DLD1 (cell line): Measurements from ENCODE around the gene SPATA6L.
"Not testable (repeated sequence)": the region's sequence is repeated elsewhere in the genome, so short reads cannot be mapped to it uniquely, and the experiment has no call there.

Experiments used
- in situ Hi-C: cut with HindIII; loops from 2 replicates; pipeline ENCODE4 v1.10.0; 2017; ENCODE audit warnings: low sequenced_read_pairs

The SPATA6L gene

DNA sequence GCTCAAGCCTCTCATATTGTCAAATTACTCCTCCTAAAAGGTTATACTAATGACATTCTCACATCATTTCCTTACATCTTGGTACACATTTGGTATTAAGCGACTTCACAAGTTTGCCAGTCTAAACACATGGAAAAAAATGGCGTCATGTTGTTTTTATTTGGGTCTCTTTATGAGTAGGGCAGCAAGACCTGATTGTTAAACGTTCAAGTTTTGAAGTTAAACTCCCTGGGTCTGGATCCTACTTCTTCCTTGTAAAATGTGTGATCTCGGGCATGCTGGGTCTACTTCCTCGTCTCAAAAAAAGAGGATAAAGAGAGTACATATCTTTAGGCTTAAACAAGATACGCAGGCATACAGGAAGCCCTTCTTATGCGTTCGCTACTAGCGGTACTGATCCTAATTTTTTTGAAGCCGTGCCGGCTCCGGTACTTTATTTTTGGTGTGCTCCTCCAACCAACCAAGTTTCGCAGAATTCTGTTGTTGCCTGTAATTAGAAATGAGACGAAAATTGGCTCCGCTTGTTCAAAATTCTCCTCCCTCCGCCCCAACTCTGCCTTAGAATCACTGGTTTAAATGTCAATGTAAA is 12.5 kb upstream of the SPATA6L start:
- in situ Hi-C loops = no loop called here

DNA sequence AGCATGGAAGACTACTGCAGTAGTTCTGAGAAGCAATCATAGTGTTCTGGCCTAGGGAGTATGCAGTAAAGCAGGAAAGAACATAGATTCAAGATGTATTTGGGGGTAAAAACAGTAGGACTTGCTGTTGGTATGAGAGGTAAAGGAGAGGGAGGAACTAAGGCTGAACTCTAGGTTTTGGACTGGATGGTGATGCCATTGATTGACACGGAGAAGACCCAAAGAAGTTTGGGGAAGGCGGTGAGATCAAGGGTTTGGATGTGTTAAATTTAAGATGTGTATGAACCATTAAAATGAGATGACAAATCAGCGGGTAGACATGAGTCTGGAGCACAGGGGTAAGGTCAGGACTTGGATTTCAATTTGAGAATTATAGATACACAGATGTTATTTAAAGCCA is 11.1 kb upstream of the SPATA6L start:
- in situ Hi-C loops = no loop called here

DNA sequence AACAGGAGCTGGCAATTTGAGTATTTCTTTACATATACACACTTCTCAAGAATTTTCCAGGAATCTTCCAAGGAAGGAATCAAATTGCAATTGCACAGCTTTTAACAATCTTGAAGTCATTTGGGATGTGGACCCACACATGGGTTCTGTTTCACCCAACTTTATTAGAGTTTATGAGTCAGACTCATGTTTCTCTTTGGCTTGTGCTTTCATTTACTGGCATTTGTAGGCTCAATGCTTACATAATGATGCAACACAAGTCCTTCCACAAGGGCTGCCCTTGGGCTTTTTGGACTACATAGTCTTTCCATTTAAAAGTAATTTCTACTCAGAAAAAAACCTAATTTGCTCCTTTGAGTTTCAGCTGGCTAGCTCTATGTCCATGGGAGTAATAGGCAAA is 8.5 kb upstream of the SPATA6L start:
- in situ Hi-C loops = no loop called here

DNA sequence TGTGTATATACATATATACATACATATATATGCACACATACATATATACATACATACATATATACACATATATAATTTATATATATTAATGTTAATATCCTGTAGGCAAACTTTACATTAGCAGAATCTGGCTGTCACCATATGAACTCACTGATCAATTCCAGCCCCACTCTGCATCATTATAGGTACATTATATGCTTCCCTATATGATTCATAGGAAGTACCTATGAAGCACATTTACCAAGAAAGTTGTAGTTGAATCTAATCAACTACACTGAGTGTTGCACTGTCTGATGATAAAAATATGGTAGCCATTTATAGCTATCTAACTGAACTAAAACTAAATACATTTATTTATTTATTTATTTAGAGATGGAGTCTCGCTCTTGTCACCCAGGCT is 5.5 kb upstream of the SPATA6L start:
- in situ Hi-C loops = no loop called here

DNA sequence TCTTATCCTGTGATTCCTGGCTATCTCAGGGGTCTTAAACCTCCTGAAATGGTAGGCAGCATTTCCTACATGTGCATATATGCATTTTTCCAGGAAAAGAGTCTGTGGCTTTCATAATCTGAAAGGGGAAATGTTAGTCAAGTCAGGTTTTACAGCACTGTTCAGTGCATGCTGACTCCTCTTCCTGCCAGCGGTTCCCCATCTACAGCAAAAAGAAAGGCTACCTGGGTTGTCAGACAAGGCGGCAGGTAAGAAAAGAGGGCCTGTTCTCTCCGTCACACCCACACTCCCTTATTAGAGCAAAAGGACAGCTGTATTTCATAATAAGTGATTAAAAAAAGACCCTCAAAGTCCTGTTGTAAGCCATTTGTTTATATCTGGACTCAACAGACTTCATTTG is 4.3 kb upstream of the SPATA6L start:
- in situ Hi-C loops = no loop called here

DNA sequence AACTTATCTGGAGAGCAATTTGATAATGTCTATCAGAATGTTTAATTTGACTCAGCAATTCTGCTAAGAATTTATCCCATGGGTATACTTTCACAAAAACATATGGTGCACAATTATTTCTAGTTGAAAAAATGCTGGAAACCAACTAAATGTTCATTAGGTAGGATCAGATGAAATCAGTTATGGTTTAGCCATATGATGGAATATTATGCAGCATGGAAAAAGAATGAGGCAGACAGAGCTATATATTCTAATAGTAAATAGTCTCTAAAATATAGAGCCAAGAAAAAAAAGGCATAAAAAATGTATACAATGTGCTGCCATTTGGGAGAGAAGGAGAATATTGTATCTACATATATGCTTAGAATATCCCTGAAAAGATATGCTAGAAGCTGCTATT is 3.6 kb upstream of the SPATA6L start:
- in situ Hi-C loops = no loop called here

DNA sequence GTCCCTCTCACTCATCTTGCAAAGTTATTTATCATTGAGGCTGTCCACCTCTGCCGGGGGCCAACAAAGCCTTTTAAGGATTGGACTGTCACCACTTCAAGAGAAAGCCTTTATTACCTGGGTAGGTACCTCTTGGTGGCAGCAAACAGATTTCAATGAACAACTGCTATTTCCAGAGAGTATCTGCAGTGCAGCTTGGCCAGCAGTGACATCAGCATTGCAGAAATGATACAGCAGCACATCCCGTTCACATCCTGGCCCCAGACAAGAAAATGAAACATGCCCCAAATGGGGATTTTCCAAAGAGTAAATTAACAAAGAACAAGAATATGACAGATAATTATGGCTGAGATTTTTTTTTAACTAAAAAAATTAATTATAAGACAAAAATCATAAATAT is 2.3 kb upstream of the SPATA6L start:
- in situ Hi-C loops = no loop called here

DNA sequence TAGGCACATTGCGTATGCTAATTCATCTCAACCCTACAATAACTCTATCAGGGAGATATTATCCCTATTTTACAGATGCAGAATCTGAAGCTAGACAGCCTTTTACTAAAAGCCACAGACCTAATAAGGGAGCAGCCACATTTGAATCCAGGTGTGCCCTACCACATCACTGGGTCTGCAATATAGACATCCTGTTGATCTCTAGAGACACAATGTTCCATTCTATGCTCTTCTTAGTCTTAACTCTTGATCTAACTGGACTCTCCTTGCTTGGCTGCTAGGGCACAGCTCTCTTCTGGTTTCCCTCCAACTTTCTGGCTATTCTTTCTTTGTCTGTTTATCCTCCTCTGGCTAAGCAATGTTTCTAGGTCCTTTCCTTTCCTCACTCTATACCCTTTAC is 1.4 kb upstream of the SPATA6L start:
- in situ Hi-C loops = no loop called here

DNA sequence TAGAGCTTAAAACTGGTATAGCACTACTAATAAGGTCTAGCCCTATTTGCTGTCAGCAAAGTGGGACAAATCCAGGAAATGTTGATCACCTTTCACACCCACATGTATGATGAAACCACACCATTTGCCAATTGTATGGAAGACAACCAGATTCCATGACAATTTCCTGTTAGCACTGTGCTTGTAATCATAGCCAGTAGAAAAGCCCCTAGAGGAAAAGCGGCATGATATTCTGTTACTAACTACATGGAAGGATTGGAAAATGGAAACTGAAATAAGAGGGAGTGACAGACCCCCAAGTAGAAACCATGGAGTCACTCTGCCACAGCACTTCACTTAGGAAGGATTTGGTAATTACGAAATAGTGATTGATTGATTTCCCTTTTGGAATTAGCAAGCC is 923 bp downstream of the SPATA6L start:
- in situ Hi-C loops = no loop called here

DNA sequence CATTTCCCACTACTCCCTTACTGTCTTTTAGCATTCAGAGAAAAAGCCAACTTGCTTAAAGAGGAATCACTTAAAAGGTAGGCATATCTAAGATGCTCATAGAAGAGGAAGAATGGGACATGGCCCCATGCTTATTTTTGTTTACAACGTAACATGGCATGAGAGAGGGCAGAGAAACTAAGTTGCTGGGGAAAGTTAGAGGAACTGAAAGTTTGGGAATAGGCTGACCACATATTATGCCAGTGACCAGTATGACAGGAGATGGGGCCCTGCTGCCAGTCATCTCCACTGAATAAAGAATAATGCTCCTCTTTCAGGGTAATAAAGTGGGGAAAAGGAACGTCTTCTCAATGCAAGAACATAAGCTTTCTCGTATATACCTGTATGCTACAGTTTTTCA is 2.3 kb downstream of the SPATA6L start:
- in situ Hi-C loops = no loop called here

DNA sequence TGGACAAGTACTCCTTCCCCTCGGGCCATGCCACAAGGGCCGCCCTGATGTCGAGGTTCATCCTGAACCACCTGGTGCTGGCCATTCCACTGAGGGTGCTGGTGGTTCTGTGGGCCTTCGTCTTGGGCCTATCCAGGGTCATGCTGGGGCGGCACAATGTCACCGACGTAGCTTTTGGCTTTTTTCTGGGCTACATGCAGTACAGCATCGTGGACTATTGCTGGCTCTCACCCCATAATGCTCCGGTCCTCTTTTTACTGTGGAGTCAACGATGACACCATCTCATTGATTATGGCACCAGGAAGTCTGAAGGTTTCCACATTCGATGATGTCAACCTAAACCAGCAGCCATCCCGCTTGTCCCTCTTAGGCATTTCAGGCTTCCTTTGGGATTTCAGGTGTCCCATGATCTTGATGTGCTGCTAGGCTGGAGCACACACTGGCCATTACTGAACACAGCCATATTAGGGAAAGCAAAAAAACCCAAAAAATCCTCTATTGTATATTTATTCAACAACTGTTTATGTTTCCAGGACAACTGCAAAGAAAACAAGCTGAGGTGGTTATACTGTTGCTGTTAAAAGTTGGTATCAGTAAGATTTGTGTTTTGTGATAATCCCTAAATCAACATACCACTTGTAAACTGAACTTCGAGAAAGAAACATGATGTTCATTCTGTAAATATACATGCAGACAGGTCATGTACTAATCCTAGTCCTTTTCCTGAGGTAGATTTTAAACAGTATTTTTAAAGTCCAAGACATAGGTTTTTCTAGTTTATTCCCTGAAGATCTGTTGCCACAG is 3.1 kb downstream of the SPATA6L start:
- in situ Hi-C loops = no loop called here

DNA sequence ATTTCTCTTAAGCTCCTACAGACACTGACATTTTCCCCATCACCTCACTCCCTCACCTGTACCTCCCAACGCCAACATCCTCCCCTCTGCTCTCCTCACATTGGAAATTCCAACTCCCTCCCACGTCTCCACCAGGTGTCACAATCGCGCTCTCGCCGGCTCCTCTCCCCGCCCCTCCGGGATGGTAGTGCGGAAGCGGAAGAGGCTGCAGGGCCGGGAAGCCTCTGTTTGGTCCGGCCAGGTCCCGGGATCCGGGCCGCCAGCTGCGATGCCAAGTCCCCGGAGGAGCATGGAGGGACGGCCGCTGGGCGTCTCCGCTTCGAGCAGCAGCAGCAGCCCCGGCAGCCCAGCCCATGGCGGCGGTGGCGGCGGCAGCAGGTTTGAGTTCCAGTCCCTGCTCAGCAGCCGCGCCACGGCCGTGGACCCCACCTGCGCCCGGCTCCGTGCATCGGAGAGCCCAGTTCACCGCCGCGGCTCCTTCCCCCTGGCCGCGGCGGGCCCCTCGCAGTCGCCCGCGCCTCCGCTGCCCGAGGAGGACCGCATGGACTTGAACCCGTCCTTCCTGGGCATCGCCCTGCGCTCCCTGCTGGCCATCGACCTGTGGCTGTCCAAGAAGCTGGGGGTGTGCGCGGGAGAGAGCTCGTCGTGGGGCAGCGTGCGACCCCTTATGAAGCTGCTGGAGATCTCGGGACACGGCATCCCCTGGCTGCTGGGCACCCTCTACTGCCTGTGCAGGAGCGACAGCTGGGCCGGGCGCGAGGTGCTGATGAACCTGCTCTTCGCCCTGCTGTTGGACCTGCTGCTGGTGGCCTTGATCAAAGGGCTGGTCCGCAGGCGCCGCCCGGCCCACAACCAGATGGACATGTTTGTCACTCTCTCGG is 3.9 kb downstream of the SPATA6L start, which contains the start of gene PLPP6:
PLPP6 (plus strand) TSS at position 187 of the 881 bp plus-strand sequence; CDS start at position 269, 82 bp downstream.
- in situ Hi-C loops = no loop called here

DNA sequence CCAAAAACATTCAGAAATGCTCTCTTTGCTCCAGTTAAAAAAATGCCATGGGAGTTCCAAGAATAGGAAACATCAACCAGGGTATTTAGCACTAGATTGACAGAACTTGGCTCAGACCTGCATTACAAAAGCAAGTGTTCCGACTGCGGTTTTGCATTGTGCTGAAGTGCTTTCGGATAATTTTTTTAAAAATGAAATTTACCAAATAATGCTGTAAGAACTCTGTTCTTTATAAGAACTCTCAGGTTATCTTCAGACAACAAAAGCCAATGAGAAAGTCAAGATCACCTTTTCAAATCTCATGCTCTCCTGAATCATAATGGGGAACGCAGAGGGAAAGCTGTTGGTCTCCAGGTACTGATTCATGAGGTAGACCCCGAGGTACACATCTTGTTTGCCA is 4.7 kb downstream of the SPATA6L start:
- in situ Hi-C loops = no loop called here

DNA sequence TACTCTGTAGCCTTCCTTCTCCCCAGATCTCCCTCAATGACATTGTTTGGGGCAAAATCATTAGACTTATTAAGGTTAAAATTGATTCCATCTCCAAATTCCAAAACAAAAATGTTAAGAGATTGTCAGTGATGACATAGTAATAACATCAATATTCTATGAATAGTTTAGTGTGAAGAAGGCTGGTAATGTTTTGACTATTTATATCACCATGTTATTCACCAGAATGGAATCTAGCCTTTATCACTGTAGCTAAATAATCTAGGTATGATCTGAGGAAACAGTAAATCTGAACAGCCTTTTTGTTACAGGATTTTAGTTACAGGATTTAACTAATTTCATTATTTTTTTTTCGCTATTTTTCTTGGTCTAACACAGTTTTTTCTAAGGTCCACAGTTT is 5.1 kb downstream of the SPATA6L start:
- in situ Hi-C loops = no loop called here

DNA sequence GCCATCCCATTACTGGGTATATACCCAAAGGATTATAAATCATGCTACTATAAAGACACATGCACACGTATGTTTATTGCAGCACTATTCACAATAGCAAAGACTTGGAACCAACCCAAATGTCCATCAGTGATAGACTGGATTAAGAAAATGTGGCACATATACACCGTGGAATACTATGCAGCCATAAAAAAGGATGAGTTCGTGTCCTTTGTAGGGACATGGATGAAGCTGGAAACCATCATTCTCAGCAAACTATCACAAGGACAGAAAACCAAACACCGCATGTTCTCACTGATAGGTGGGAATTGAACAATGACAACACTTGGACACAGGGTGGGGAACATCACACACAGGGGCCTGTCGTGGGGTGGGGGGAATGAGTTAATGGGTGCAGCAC is 5.6 kb downstream of the SPATA6L start:
- in situ Hi-C loops = not testable (repeated sequence)

DNA sequence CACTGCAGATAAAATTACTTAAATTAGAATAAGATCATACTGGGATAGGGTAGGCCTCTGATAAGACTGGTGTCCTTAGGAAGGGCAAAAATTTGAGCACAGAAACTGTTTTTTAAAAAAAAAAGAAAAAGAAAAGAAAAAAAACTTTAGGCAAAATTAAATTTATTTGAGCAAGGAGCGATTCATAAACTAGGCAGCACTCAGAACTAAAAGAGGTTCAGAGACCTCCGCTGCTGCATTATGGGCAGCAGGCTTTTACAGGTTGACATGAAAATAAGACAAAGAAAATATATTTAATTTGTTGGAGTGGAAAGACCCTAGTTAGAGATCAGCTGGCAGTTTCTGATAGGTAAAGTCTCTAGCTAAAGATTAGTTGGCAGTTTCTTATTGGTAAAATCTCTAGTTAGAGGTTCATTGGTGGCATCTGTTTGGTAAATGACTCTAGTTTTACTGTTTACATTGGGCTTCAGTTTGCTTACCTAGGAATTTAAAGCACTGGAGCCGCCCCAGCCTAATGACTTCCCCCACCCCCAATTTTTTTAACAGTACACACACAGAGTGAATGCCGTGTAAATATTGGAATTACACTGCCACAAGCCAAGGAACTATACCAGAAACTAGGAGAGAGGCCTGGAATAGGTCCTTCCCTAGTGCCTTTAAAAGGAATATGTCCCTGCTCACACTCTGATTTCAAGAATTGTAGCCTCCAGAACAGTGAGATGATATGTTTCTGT is 8.7 kb downstream of the SPATA6L start:
- in situ Hi-C loops = no loop called here

DNA sequence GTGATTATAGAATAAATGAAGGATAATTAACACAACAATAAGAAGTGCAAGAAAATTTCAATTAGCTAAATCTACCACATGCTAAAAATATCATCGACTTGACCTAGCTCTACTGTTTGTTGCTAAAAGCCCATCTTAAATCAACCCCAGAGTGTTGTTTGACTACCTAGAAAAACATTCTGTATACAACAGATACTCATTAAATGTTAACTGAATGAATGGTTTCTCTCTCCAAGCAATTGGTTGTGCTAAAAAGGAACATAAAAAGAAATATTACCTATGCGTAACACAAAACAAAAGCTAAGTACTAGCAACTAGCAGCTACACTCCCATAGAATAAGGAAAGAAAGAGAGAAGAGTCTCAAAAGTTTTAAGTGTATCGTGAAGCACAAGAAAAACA is 9.7 kb downstream of the SPATA6L start:
- in situ Hi-C loops = no loop called here

DNA sequence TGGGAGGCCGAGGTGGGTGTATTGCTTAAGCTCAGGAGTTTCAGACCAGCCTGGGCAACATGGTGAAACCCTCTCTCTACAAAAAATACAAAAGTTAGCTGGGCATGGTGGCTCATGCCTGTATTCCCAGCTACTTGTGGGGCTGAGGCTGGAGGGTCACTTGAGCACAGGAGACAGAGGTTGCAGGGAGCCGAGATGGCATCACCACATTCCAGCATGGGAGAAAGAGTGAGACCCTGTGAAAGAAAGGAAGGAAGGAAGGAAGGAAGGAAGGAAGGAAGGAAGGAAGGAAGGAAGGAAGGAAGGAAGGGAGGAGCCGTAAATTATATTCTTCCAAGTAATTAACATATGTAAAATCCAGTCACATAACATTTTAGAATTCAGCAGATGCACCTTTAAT is 10.1 kb downstream of the SPATA6L start:
- in situ Hi-C loops = not testable (repeated sequence)

DNA sequence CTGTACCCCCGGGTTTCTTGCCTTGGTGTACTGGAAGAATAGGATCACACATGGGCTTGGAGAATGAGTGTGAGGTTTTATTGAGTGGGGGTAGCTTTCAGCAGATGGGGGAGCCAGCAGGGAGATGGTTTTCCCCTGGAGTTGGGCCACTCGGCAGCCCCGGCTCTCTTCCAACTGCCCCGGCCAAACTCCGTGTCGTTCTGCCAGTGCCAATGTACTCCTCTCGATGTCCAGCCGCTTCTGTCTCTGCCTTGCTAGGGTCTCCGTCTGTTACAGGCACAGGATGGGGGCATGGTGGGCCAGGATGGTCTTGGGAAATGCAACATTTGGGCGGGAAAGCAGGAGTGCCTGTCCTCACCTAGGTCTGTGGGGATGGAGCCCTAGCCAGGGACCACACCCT is 11.7 kb downstream of the SPATA6L start:
- in situ Hi-C loops = no loop called here

DNA sequence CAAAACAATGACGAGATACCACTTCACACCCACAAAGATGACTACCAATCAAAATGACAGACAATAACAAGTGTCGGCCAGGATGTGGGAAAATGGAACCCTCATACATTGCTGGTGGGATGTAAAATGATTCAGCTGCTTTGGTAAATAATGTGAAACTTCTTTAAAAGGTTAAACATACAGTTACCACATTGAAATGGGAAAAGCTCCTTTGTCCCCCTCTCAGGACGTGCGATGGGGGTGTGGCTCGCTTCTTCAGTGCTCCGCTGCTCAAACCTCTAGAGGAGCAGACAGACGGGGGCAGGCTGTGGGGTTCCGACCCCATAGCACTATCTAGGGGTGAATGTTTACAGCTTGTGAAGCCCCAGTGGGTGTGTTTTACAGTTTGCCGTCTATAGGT is 12.2 kb downstream of the SPATA6L start:
- in situ Hi-C loops = no loop called here

DNA sequence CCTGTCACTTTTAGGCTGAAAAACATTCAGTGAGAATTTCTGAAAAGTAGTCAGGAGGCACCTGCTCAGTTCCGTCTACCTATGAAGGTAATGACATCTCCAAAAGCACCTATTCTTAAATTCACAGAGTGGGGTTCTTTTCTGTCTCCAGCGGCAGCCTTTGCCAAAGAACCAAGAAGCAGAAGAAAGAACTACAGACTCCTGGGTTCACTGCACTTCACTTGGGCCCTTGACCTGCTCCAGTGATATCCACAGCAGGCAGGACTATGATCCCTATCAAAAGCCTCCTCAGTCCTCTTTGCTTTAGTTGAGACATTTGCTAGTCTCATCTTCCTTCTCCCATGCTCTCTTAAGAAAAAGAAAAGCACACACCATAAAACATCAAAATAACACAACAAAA is 23.9 kb downstream of the SPATA6L start:
- in situ Hi-C loops = no loop called here
